Fibroblast of skin of scalp (primary cell): ENCODE data around the gene UBR3.
"Not testable (repeated sequence)": the region's sequence is repeated elsewhere in the genome, so short reads cannot be mapped to it uniquely, and the experiment has no call there.

Source experiments
- DNase-seq: peaks from one replicate; pipeline ENCODE4 v3.0.0-alpha.2; 2013

The UBR3 gene

GRCh38 chr2:170115501-170116229 lies 288.4 kb downstream of the UBR3 start:
- DNase-seq = no peak

GRCh38 chr2:170118641-170119040 lies 291.4 kb downstream of the UBR3 start:
- DNase-seq = no peak

- DNase-seq = not testable (repeated sequence)
These were observed 292.1 kb downstream of the UBR3 start for GRCh38 chr2:170119326-170119725.

GRCh38 chr2:170121689-170122088 lies 294.4 kb downstream of the UBR3 start:
- no peak for DNase-seq

- DNase-seq = no peak
These were observed 295.8 kb downstream of the UBR3 start for GRCh38 chr2:170122883-170123547.

GRCh38 chr2:170123593-170123992 lies 296.3 kb downstream of the UBR3 start:
- DNase-seq = peak; percentile 22

- not testable (repeated sequence) for DNase-seq
These were observed 299.0 kb downstream of the UBR3 start for GRCh38 chr2:170126138-170126728.
